ENCODE results near the gene GID4.

GID4 gene

DNA sequence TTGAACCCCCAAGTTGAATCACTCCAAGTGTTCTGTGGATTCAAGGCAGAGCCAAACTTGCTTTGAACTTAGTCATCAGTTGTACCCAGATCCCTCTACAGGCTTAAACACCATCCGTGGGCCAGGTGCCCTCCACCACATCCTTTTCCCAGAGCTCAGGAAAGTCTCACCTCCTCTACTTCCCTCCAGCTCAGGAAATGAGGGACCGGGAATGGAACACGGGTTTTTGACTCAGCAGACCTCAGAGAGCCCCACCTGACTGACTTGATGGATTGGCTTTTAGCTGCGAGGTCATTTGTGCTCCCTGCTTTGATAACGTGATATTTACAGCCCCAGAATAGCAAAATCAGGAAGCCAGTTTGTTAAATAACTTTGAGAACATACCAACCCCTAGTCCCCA, 20.1 kb downstream of the GID4 start:
- Histone ChIP-seq H3K27ac (ENCODE audit: low read depth, low read length) (no peak overlapping the region), H3K27me3 (ENCODE audit: control insufficient read depth, low read length) (no peaks in the 10 kb centered on the region), H3F3A (ENCODE audit: control insufficient read depth, insufficient read depth) (no peaks in the 10 kb centered on the region), H4K20me1 (ENCODE audit: control insufficient read depth, insufficient read depth, low read depth, low read length) (no peaks in the 10 kb centered on the region), H3K36me3 (ENCODE audit: control insufficient read depth, low read length) (peaks cover 35% of the 10 kb centered on the region), H3K9me2 (replicated peaks; ENCODE audit: control insufficient read depth, low read length) (no peaks in the 10 kb centered on the region), H3K79me2 (ENCODE audit: control insufficient read depth, low read length) (no peaks in the 10 kb centered on the region), H3K4me2 (ENCODE audit: low read length) (no peak overlapping the region), H3K9me3 (ENCODE audit: control insufficient read depth, insufficient read depth, low read length) (no peaks in the 10 kb centered on the region), H3K4me3 (ENCODE audit: low read length) (no peak overlapping the region), H3K4me1 (ENCODE audit: control insufficient read depth, low read length) (peaks cover 8% of the 10 kb centered on the region)
- no peak for TF ChIP-seq EZH2phosphoT487 (IDR thresholded peaks at IDR 0.05; ENCODE audit: borderline replicate concordance, low read length)
- TF ChIP-seq, protein P1, sequence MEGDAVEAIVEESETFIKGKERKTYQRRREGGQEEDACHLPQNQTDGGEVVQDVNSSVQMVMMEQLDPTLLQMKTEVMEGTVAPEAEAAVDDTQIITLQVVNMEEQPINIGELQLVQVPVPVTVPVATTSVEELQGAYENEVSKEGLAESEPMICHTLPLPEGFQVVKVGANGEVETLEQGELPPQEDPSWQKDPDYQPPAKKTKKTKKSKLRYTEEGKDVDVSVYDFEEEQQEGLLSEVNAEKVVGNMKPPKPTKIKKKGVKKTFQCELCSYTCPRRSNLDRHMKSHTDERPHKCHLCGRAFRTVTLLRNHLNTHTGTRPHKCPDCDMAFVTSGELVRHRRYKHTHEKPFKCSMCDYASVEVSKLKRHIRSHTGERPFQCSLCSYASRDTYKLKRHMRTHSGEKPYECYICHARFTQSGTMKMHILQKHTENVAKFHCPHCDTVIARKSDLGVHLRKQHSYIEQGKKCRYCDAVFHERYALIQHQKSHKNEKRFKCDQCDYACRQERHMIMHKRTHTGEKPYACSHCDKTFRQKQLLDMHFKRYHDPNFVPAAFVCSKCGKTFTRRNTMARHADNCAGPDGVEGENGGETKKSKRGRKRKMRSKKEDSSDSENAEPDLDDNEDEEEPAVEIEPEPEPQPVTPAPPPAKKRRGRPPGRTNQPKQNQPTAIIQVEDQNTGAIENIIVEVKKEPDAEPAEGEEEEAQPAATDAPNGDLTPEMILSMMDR (IDR thresholded peaks at IDR 0.05; ENCODE audit: low read depth, low read length, poor library complexity, severe bottlenecking), result no peak

DNA sequence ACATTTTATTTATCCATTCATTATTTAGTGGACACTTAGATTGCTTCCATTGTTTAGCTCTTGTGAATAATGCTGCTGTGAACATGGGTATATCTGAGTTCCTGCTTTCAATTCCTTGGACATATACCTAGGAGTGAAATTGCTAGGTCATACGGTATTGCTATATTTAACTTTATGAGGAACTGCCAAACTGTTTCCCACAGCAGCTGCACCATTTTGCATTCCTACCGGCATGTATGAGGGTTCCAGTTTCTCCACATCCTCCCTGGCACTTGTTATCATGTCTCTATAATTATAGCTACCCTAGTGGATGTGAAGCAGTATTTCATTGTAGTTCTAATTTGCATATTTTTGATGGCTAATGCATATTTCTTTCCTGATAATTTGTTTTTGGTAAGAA, 24.8 kb downstream of the GID4 start:
- Histone ChIP-seq H3K27me3 (ENCODE audit: control insufficient read depth, low read length) (no peaks in the 10 kb centered on the region), H4K20me1 (ENCODE audit: control insufficient read depth, insufficient read depth, low read depth, low read length) (no peaks in the 10 kb centered on the region), H3K9me3 (ENCODE audit: control insufficient read depth, insufficient read depth, low read length) (no peaks in the 10 kb centered on the region), H3K4me1 (ENCODE audit: control insufficient read depth, low read length) (peaks cover 5% of the 10 kb centered on the region), H3K36me3 (ENCODE audit: control insufficient read depth, low read length) (peaks cover 23% of the 10 kb centered on the region), H3K9me2 (replicated peaks; ENCODE audit: control insufficient read depth, low read length) (no peaks in the 10 kb centered on the region), H3K4me2 (ENCODE audit: low read length) (no peak overlapping the region), H3K79me2 (ENCODE audit: control insufficient read depth, low read length) (no peaks in the 10 kb centered on the region), H3K27ac (ENCODE audit: low read depth, low read length) (no peak overlapping the region), H3K4me3 (ENCODE audit: low read length) (no peak overlapping the region), H3F3A (ENCODE audit: control insufficient read depth, insufficient read depth) (peaks cover 5% of the 10 kb centered on the region; the same call in 1 of the 2 replicates)
- TF ChIP-seq EZH2phosphoT487 (IDR thresholded peaks at IDR 0.05; ENCODE audit: borderline replicate concordance, low read length), result no peak
- TF ChIP-seq, protein P1 (IDR thresholded peaks at IDR 0.05; ENCODE audit: low read depth, low read length, poor library complexity, severe bottlenecking), result no peak

- TF ChIP-seq, protein P1 (IDR thresholded peaks at IDR 0.05; ENCODE audit: low read depth, low read length, poor library complexity, severe bottlenecking), result no peak
- no peak for TF ChIP-seq EZH2phosphoT487 (IDR thresholded peaks at IDR 0.05; ENCODE audit: borderline replicate concordance, low read length)
- no peaks in the 10 kb centered on the region for H3K79me2 ChIP-seq (ENCODE audit: control insufficient read depth, low read length)
- no peaks in the 10 kb centered on the region for H3K4me1 ChIP-seq (ENCODE audit: control insufficient read depth, low read length)
- H3K27me3 ChIP-seq (ENCODE audit: control insufficient read depth, low read length), result no peaks in the 10 kb centered on the region
- H3K4me2 ChIP-seq (ENCODE audit: low read length), result no peak overlapping the region
- H3F3A ChIP-seq (ENCODE audit: control insufficient read depth, insufficient read depth), result peaks cover 5% of the 10 kb centered on the region; the same call in 1 of the 2 replicates
- peaks cover 19% of the 10 kb centered on the region for H3K36me3 ChIP-seq (ENCODE audit: control insufficient read depth, low read length)
- no peak overlapping the region for H3K27ac ChIP-seq (ENCODE audit: low read depth, low read length)
- H3K4me3 ChIP-seq (ENCODE audit: low read length), result no peak overlapping the region
- no peaks in the 10 kb centered on the region for H3K9me2 ChIP-seq (replicated peaks; ENCODE audit: control insufficient read depth, low read length)
- no peaks in the 10 kb centered on the region for H3K9me3 ChIP-seq (ENCODE audit: control insufficient read depth, insufficient read depth, low read length)
- H4K20me1 ChIP-seq (ENCODE audit: control insufficient read depth, insufficient read depth, low read depth, low read length), result no peaks in the 10 kb centered on the region
Observed at GRCh38 chr17:18065546-18065945, 26.3 kb downstream of the GID4 start.
